GM18951 (cell line): ENCODE data around the gene PAM.
"Not testable (repeated sequence)": the region's sequence is repeated elsewhere in the genome, so short reads cannot be mapped to it uniquely, and the experiment has no call there.

ENCODE experiments used
- POLR2A ChIP-seq: IDR thresholded peaks from 4 replicates; pipeline ENCODE4 v1.6.1; 2011; ENCODE audit warnings: mild to moderate bottlenecking; ENCODE audit not compliant: insufficient read length, insufficient read depth; ENCODE audit errors: extremely low read depth
- in situ Hi-C: fragments of 300-500 bp; cut with MboI; formaldehyde crosslinking; loops from one replicate; pipeline ENCODE4 v1.12.0; 2022; ENCODE audit warnings: low sequenced_read_pairs, mixed read lengths, inconsistent platforms; ENCODE audit not compliant: unreplicated experiment

Gene PAM

GRCh38 chr5:103060424-103060954 is 305.4 kb downstream of the PAM start:
- in situ Hi-C loops: no loop called here
- no peak for TF ChIP-seq POLR2A

GRCh38 chr5:103066326-103066725 is 311.2 kb downstream of the PAM start:
- in situ Hi-C loops: no loop called here
- no peak for TF ChIP-seq POLR2A

GRCh38 chr5:103073500-103073899 is 318.4 kb downstream of the PAM start:
- in situ Hi-C loops: not testable (repeated sequence)

- in situ Hi-C loops: no loop called here
- TF ChIP-seq POLR2A: no peak
These were observed 320.3 kb downstream of the PAM start for GRCh38 chr5:103075442-103075841.
